HG02623 (cell line): ENCODE results near the gene HMHB1.
"Not testable (repeated sequence)": the region's sequence is repeated elsewhere in the genome, so short reads cannot be mapped to it uniquely, and the experiment has no call there.

ENCODE experiments used
- ATAC-seq: cut with Tn5 transposase; IDR thresholded peaks from one replicate; pipeline ENCODE4 v1.9.1; 2021; ENCODE audit warnings: moderate library complexity; ENCODE audit not compliant: unreplicated experiment

HMHB1 gene

GRCh38 chr5:143801252-143801939 is 10.6 kb upstream of the HMHB1 start:
- no peak for ATAC-seq

DNA sequence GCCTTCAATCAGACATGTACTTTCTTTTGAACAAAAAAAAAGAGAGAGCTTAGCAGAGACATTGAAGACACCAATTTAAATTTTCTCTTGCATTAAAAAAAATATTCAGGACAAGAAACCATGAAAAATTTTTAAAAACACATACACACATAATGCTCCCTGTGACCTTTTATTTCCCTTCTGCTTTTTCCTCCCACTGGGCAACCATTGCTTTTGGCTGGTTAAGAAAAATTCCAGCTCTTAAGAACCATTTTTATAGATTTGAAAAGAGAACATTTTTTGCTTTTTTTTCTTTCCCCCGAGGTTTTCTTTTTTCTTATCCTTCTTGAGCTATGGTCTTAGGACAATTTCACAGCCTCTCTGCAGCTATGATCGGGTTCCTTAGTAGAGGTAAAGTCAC is 6.1 kb upstream of the HMHB1 start:
- ATAC-seq = no peak

DNA sequence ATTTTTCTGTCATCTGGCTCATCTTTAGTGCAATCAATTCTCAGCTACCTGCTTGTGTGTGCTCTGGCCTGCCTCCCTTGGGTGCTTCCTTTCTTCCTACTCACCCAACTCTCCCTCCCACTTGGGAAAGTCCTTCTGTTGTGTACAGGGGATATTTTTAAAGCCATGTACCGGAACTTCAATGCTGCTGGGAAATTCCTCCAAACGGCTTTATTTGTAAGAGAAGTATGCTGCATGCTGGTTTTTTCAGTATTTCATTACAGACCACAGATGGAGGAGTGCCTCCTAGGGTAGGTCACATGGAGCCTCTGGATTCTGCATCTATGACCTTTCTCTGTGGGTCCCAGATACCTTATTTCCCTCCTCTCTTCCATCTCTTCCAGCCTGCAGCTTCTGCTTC is 5.4 kb upstream of the HMHB1 start:
- peak; percentile 73 for ATAC-seq

GRCh38 chr5:143807401-143807800 is 4.6 kb upstream of the HMHB1 start:
- no peak for ATAC-seq

- ATAC-seq = not testable (repeated sequence)
These were observed 4.4 kb downstream of the HMHB1 start for GRCh38 chr5:143816370-143816769.

DNA sequence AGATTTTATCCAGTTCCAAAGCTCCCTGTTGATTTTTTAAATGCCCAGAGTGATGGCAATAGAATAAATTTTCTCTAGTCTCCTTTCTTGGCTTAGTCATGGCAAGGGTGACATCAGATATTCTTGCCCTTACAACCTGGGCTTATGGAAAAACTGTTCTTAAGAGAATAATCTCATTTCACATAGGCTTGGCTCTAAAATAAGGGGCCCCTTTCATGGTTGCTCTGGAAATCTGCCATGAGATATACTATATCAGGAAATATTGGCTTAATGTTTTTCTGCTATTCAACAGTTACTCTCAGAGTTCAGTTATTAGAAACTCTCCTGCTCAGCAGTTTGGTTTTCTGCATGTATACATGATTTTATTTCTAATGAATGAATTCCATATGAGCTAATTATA is 7.8 kb downstream of the HMHB1 start:
- no peak for ATAC-seq

GRCh38 chr5:143820451-143820850 is 8.5 kb downstream of the HMHB1 start:
- no peak for ATAC-seq

GRCh38 chr5:143824851-143825720 is 13.1 kb downstream of the HMHB1 start:
- ATAC-seq = peak; percentile 68

DNA sequence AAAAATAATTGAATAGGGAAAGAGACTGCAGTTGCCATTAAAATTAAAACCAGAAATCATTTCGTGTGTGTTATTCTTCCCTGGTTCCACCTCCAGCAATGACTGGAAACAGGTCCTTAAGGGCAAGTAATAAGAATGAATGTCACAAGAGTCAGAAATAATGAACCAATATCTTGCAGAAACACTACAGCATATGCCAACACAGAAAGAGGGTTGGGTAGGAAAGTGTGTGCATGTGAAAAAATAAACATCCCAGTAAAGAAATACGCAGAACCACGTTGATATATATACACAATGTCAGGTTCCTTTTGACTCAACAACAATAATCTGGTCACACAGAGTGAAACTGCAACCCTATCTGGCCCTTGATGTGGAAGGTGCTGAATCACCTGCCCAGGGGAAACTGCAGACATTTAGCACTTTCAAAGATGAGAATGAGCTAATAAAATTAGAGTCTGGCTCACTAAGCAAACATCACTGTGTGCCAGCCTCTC is 15.0 kb downstream of the HMHB1 start:
- ATAC-seq = peak; percentile 84

GRCh38 chr5:143828710-143829109 is 16.7 kb downstream of the HMHB1 start:
- ATAC-seq = peak; percentile 32

DNA sequence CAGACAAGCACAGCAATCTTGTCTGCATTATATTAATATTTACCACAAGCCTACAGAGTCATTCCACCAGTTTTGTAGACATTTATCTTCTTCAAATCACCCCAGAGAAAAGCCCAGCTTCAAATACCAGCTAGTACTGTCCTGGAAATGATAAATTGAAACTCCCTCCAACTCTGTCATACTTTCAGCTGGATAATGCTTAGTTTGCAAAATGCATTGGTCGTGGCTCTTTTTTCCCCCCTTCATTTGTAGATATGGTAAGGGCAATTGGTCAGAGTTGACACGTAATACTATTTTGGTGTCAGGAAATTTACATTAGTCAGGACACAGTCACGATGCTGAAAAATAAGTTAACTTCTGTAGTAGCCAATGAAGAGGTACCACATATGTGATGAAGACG is 21.2 kb downstream of the HMHB1 start:
- ATAC-seq = no peak

GRCh38 chr5:143835251-143835650 is 23.3 kb downstream of the HMHB1 start:
- ATAC-seq = no peak

- no peak for ATAC-seq
These were observed 24.3 kb downstream of the HMHB1 start for GRCh38 chr5:143836161-143836725.

DNA sequence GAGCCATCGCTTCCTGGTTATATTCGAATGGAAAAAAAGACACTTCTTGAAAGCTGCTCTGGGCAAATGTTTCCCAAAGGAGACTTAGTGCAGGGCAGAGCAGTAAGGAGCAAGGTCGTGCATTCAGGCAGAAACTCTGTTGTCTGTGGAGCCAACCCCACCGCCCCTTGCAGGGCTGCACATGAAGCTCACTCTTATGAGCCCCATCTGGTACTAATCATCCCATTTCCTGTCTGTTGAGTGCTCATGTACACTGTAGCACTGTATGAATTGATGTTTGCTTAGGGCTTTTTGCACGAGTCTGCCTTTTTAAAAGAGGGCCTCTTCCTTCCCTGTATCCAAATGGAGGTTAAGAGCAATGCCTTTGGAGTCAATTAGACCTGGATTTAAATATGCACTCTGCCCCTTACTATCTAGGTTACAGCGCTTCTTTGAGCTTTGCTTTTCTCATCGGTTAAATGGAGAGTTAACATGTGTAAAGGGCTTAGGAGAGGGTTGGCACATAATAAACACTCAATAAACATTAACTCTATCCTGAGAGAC is 25.4 kb downstream of the HMHB1 start:
- ATAC-seq = no peak

DNA sequence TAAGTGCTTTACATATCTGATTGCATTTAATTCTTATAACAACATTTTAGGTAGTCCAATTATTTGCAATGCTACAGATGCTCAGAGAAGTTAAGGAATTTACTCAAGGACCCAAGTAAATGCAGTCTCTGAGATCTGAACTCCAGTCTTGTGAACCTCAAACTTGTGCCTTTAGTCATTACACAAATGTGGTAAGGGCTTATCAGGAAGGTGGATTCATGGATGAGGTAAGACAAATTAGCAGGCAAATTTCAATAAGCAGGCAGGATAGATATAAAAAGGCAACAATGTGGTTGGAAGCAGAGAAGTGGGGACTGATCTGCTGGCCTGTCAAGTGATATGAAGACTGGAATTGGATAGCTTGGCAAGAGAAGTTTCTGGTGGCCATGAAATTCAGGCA is 29.5 kb downstream of the HMHB1 start:
- ATAC-seq = no peak

DNA sequence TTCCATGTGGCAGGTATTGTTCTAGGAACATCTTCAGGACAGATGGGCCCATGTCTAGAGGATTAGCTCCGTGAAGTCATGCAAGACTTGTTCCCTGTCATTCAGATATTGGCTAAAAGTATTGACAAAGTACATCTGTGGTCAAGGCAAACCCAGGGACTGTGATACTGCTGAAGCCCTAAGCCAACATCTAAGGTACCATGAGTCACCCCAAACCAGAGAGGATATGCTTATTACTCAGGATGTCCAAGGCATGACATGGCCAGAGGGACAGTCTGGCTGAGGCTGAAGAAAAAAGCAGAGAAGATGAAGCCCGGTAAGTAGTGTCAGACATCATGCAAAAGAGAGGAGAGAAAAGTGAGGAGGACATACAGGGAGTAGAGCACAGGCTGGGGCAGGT is 31.0 kb downstream of the HMHB1 start:
- no peak for ATAC-seq

DNA sequence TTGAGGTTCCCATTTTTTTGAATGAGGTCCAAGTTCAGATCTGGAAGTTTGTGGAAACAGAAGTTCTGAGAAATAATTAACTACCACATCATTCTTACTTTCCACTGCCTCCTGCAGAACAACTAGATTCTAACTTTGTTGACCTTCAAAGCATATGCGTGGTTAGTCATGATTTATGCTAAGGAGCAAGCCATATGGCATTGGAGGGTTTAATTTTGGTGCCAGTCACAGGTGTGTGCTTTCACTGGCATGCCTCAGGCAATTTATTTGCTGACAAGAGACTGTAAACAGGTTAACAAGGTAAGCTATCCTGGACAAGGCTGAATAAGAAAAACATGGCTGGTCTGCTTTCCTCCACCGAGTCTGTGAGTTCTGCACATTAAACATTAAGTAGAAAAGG is 31.5 kb downstream of the HMHB1 start:
- ATAC-seq = no peak

DNA sequence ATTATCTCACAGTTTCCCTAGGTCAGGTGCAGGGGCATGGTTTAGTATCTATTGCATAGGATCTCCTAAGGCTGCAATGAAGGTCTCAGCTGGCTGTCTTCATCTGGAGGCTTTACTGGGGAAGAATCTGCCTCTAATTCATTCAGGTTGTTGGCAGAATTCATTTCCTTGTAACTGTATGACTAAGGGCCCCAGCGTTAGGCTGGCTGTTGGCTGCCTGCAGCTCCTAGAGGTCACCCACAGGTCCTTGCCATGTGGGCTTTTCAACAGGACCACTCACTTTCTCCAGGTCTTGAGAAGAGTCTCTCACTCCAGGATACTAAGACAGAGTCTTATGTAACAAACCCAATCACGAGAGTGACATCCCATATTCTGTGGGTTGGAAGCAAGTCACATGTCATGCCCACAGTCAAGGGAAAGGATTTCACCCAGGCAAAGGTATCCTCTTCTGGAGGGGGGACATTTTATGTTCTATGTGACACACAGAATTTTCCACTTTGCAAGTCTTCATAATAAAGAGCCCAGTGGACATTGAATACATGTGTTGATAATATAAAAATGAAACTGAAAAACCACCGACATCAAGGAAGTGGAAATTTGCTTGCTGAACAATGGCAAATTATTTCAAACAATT is 38.2 kb downstream of the HMHB1 start:
- no peak for ATAC-seq

DNA sequence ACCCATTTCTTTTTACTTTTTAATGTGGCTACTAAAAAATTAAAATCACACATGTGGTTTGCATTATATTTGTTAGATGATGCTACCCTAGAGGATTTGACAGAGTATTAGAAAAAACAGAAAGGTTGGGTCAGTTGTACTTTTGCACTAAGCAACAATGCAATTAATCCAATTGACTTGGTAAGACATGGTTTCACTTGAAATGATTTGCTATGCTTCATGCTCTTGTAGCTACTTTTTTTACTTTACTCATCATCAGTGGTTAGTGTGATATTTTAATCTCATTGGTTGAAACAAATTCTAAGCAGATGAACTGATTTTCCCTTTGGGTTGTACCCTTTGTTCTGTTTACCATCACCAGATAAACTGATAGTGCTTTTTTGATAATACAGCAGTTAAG is 39.4 kb downstream of the HMHB1 start:
- ATAC-seq = no peak

- ATAC-seq = no peak
These were observed 48.2 kb downstream of the HMHB1 start for GRCh38 chr5:143860211-143860610.

GRCh38 chr5:143862271-143862670 is 50.3 kb downstream of the HMHB1 start:
- no peak for ATAC-seq
